SK-N-MC (cell line): ENCODE results near the gene ZMIZ1.

Experiments
- EZH2 ChIP-seq: fragments of 200-600 bp; sonication (generic); IDR thresholded peaks from one replicate; pipeline ENCODE4 v1.6.1; 2017; ENCODE audit warnings: antibody characterized with exemption
- POLR2AphosphoS5 ChIP-seq: IDR thresholded peaks from 2 replicates; pipeline ENCODE4 v1.6.1; 2012; ENCODE audit warnings: mild to moderate bottlenecking, low read depth, low read length, borderline replicate concordance

DNA sequence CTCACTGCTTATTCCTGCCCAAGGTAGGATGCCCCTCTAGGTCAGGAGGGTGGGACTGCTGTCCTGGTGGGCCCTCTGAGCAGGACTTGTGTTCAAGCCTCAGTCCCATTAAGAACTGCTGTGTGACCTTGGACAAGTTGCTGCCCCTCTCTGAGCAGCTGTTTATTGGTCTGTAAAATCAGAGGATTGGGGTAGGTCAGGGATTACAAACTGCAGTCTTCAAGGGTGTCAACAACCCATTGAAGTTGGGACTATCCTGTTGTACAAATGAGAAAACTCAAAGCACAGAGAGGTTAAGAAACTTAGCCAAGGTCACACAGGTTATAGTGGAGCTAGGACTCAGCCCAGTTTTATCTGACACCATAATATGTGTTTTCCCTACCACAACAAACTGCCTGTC, 55.3 kb downstream of the ZMIZ1 start:
- TF ChIP-seq EZH2 (no peak), POLR2AphosphoS5 (no peak)
